Activated T-helper 17 cell treated with anti-CD3 and anti-CD28 coated beads, Interleukin-2, amount 50 U/mL, for 72 hours (primary cell): ENCODE measurements around the gene SMIM13. TPM values are rescaled to one million over a fixed set of nuclear protein-coding genes. Genes with fewer than 3 reads are reported as not detected.
A peak's percentile ranks its signal among the peaks of the same experiment; 100 is the strongest.

Experiments used
- ATAC-seq: fragments of 150-1000 bp; cut with Tn5 transposase; replicated peaks from 2 replicates; pipeline ENCODE4 v1.10.0; 2021; ENCODE audit warnings: mild to moderate bottlenecking, moderate library complexity
- H3K27ac Mint-ChIP-seq: one replicate; pipeline ENCODE4 v1.8.0; 2022; ENCODE audit warnings: mixed read lengths
- H3K27me3 Mint-ChIP-seq: one replicate; pipeline ENCODE4 v1.8.0; 2022; ENCODE audit warnings: mixed read lengths
- H3K36me3 Mint-ChIP-seq: one replicate; pipeline ENCODE4 v1.8.0; 2022; ENCODE audit warnings: low read depth, mild to moderate bottlenecking, mixed read lengths
- H3K4me1 Mint-ChIP-seq: one replicate; pipeline ENCODE4 v1.8.0; 2022; ENCODE audit warnings: mixed read lengths
- H3K4me3 Mint-ChIP-seq: one replicate; pipeline ENCODE4 v1.8.0; 2022; ENCODE audit warnings: mild to moderate bottlenecking, mixed read lengths
- H3K9me3 Mint-ChIP-seq: one replicate; pipeline ENCODE4 v1.8.0; 2022; ENCODE audit warnings: mixed read lengths
- total RNA-seq, 2 donors: library from RNA; stranded (reverse); gene quantifications; one replicate each; pipeline ENCODE4 v1.2.3, GENCODE V29; 2022

SMIM13 gene
- total RNA-seq: 10 to 100 TPM in 1 of 2 donors, 1 to 10 TPM in 1; 5.8 to 10.5 TPM

GRCh38 chr6:11093626-11094410, at the start of gene SMIM13:
Gene SMIM13 (plus strand): TSS chr6:11093834. CDS start chr6:11094314, 480 bp downstream.
- Mint-ChIP-seq H3K9me3 (no peaks in the 10 kb centered on the region), H3K4me3 (peak within 1 kb of the TSS; percentile 95), H3K27ac (peak within 1 kb of the TSS; percentile 97), H3K4me1 (peaks cover 10% of the 10 kb centered on the region), H3K36me3 (peaks cover 26% of the 10 kb centered on the region), H3K27me3 (no peaks in the 10 kb centered on the region)
- ATAC-seq: peak; percentile 93

GRCh38 chr6:11043961-11044711, 49.5 kb upstream of the SMIM13 start, which contains the start of gene ELOVL2:
Gene ELOVL2 (minus strand): TSS chr6:11044305. CDS start chr6:11044230, 75 bp downstream.
- H3K27ac Mint-ChIP-seq: no peak within 1 kb of the TSS
- peaks cover 51% of the 10 kb centered on the region for H3K27me3 Mint-ChIP-seq

GRCh38 chr6:11044712-11045167, 48.9 kb upstream of the SMIM13 start:
- Mint-ChIP-seq H3K27me3 (peaks cover 51% of the 10 kb centered on the region), H3K4me1 (peaks cover 9% of the 10 kb centered on the region), H3K36me3 (peaks cover 5% of the 10 kb centered on the region), H3K4me3 (peak overlapping the region; percentile 69), H3K9me3 (no peaks in the 10 kb centered on the region), H3K27ac (no peak overlapping the region)
- ATAC-seq: no peak

More at GRCh38 chr6:11043961-11044711, 49.5 kb upstream of the SMIM13 start, which contains the start of gene ELOVL2:
- H3K4me3 Mint-ChIP-seq: peak within 1 kb of the TSS; percentile 69
- ATAC-seq: peak; percentile 47
- H3K36me3 Mint-ChIP-seq: peaks cover 5% of the 10 kb centered on the region
- peaks cover 9% of the 10 kb centered on the region for H3K4me1 Mint-ChIP-seq
- no peaks in the 10 kb centered on the region for H3K9me3 Mint-ChIP-seq

GRCh38 chr6:11050731-11051130, 42.9 kb upstream of the SMIM13 start:
- H3K4me3 Mint-ChIP-seq: no peak overlapping the region
- ATAC-seq: no peak

GRCh38 chr6:11053307-11053706, 40.3 kb upstream of the SMIM13 start:
- no peaks in the 10 kb centered on the region for H3K4me1 Mint-ChIP-seq
- no peaks in the 10 kb centered on the region for H3K36me3 Mint-ChIP-seq
- no peak overlapping the region for H3K4me3 Mint-ChIP-seq
- no peaks in the 10 kb centered on the region for H3K9me3 Mint-ChIP-seq
- peaks cover 24% of the 10 kb centered on the region for H3K27me3 Mint-ChIP-seq
- ATAC-seq: no peak
- no peak overlapping the region for H3K27ac Mint-ChIP-seq

More at GRCh38 chr6:11050731-11051130, 42.9 kb upstream of the SMIM13 start:
- no peaks in the 10 kb centered on the region for H3K9me3 Mint-ChIP-seq
- no peaks in the 10 kb centered on the region for H3K36me3 Mint-ChIP-seq
- peaks cover 43% of the 10 kb centered on the region for H3K27me3 Mint-ChIP-seq
- H3K27ac Mint-ChIP-seq: no peak overlapping the region
- no peaks in the 10 kb centered on the region for H3K4me1 Mint-ChIP-seq

- Mint-ChIP-seq H3K36me3 (no peaks in the 10 kb centered on the region), H3K27me3 (peaks cover 16% of the 10 kb centered on the region), H3K4me1 (no peaks in the 10 kb centered on the region), H3K9me3 (no peaks in the 10 kb centered on the region), H3K4me3 (no peak overlapping the region), H3K27ac (no peak overlapping the region)
- ATAC-seq: no peak
Observed at GRCh38 chr6:11054722-11055121, 38.9 kb upstream of the SMIM13 start.

GRCh38 chr6:11055127-11055627, 38.5 kb upstream of the SMIM13 start:
- Mint-ChIP-seq H3K9me3 (no peaks in the 10 kb centered on the region), H3K27me3 (peaks cover 16% of the 10 kb centered on the region), H3K27ac (no peak overlapping the region), H3K4me3 (no peak overlapping the region), H3K4me1 (no peaks in the 10 kb centered on the region), H3K36me3 (no peaks in the 10 kb centered on the region)
- no peak for ATAC-seq

- Mint-ChIP-seq H3K27me3 (peaks cover 4% of the 10 kb centered on the region), H3K4me3 (no peak overlapping the region), H3K9me3 (no peaks in the 10 kb centered on the region), H3K36me3 (no peaks in the 10 kb centered on the region), H3K4me1 (no peaks in the 10 kb centered on the region), H3K27ac (no peak overlapping the region)
- ATAC-seq: no peak
Observed at GRCh38 chr6:11056871-11057270, 36.8 kb upstream of the SMIM13 start.

GRCh38 chr6:11058406-11058805, 35.2 kb upstream of the SMIM13 start:
- Mint-ChIP-seq H3K4me1 (no peaks in the 10 kb centered on the region), H3K9me3 (no peaks in the 10 kb centered on the region), H3K27me3 (peaks cover under 1% of the 10 kb centered on the region), H3K36me3 (no peaks in the 10 kb centered on the region), H3K27ac (no peak overlapping the region), H3K4me3 (no peak overlapping the region)
- ATAC-seq: no peak

- Mint-ChIP-seq H3K27me3 (peaks cover 3% of the 10 kb centered on the region), H3K4me1 (no peaks in the 10 kb centered on the region), H3K4me3 (no peak overlapping the region), H3K9me3 (no peaks in the 10 kb centered on the region), H3K27ac (no peak overlapping the region), H3K36me3 (no peaks in the 10 kb centered on the region)
- ATAC-seq: no peak
Observed at GRCh38 chr6:11062083-11062482, 31.6 kb upstream of the SMIM13 start.

GRCh38 chr6:11062715-11063114, 30.9 kb upstream of the SMIM13 start:
- peaks cover 3% of the 10 kb centered on the region for H3K27me3 Mint-ChIP-seq
- no peak overlapping the region for H3K27ac Mint-ChIP-seq
- no peaks in the 10 kb centered on the region for H3K9me3 Mint-ChIP-seq
- no peaks in the 10 kb centered on the region for H3K36me3 Mint-ChIP-seq
- H3K4me3 Mint-ChIP-seq: no peak overlapping the region
- no peak for ATAC-seq
- no peaks in the 10 kb centered on the region for H3K4me1 Mint-ChIP-seq

- Mint-ChIP-seq H3K27me3 (peaks cover 3% of the 10 kb centered on the region), H3K9me3 (no peaks in the 10 kb centered on the region), H3K27ac (no peak overlapping the region), H3K4me3 (no peak overlapping the region), H3K36me3 (no peaks in the 10 kb centered on the region), H3K4me1 (no peaks in the 10 kb centered on the region)
- ATAC-seq: no peak
Observed at GRCh38 chr6:11064836-11065235, 28.8 kb upstream of the SMIM13 start.

- H3K4me1 Mint-ChIP-seq: no peaks in the 10 kb centered on the region
- no peaks in the 10 kb centered on the region for H3K36me3 Mint-ChIP-seq
- H3K27me3 Mint-ChIP-seq: peaks cover 4% of the 10 kb centered on the region
- no peak overlapping the region for H3K27ac Mint-ChIP-seq
- no peak overlapping the region for H3K4me3 Mint-ChIP-seq
- H3K9me3 Mint-ChIP-seq: no peaks in the 10 kb centered on the region
- ATAC-seq: no peak
Observed at GRCh38 chr6:11065436-11066202, 28.0 kb upstream of the SMIM13 start.
